Neural cell (in vitro differentiated cells): Measurements from ENCODE around the gene FAU.

Experiments used
- CTCF ChIP-seq: fragments of 450-650 bp; IDR thresholded peaks from 2 replicates; pipeline ENCODE4 v1.5.1; 2014; ENCODE audit warnings: antibody characterized with exemption, mild to moderate bottlenecking, moderate library complexity; ENCODE audit not compliant: poor library complexity, severe bottlenecking
- EZH2 ChIP-seq: fragments of 200-600, 300-800 bp; shearing (Covaris generic), sonication (generic); IDR thresholded peaks from 2 replicates; pipeline ENCODE4 v1.6.1; 2014; ENCODE audit warnings: antibody characterized with exemption, low read length, borderline replicate concordance, mild to moderate bottlenecking; ENCODE audit not compliant: insufficient read depth, poor library complexity, severe bottlenecking
- REST ChIP-seq: IDR thresholded peaks from 2 replicates; pipeline ENCODE4 v1.6.1; 2012; ENCODE audit warnings: borderline replicate concordance

GRCh38 chr11:65124480-65125196 is 2.7 kb upstream of the FAU start:
- TF ChIP-seq EZH2 (no peak), REST (no peak), CTCF (no peak)
